AG08396 (cell line): Measurements from ENCODE around the gene ZFAND4.
"Not testable (repeated sequence)": the region's sequence is repeated elsewhere in the genome, so short reads cannot be mapped to it uniquely, and the experiment has no call there.

Source experiments
- DNase-seq: peaks from one replicate; pipeline ENCODE4 v3.0.0; 2012; ENCODE audit warnings: low spot score, mixed read lengths

ZFAND4 gene

DNA sequence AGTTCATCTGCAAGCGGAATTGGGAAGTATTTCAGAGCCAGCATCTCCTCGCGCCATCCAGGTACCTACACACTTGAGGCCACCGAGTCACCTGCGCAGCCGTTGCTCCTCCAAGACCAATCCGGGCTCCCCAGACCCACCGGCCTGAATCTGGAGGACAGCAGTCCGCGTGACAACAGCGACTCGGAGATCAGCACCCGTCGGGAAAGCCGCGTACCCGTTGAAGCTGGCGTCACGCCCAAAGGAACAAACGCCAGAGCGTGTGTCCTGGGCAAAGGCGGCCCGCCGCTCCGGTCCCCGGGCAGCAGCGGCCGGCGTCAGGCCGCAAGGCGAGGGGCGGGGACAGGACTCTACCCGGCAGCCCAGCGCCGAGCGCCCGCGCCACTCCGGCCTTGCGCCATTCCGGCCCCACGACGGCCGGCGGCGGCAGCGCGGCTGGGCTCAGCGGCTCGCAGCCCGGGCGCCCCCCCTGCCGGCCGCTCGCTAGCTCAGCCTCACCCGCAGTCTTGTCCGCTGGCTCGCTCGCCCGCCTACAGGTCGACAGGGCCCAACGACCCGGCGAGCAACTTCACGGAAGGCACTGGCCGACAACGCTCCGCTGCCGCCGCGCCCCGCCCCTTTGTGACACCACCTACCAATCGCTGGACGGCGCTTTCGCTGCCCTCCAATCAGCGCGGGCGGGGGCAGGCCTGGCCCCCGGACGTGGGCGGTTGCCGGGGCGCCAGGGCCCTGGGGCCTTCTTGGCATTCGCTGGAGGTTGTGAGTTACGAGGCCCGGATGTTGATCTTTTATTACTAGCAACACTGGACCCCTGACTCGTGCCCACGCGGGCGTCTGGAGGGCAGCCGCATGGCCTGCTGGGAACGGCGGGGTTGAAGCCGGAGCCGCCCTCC is at the start of gene ZFAND4:
Gene ZFAND4 (minus strand): TSS at position 592 of the 893 bp plus-strand sequence. CDS start 9,047 bp downstream, outside the sequence.
- peak; percentile 99 for DNase-seq

DNA sequence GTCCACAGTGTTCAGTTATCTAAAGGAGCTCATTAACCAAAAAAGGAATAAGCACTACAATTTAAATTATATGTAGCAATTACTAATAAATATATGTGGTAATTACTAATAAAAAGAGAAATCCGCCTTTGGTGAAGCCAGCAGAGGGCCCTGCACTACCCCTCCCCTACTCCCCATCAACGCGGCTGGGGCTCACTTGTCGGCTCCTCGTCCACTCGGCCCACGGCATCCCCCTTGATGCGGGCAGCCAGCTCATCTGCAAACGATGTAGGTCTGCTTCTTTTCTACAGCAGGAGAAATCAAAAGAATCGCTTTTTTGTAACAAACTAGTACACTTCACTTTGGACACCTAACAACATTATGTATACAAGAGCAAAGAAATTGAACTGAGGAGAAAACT is 48.9 kb upstream of the ZFAND4 start:
- not testable (repeated sequence) for DNase-seq

DNA sequence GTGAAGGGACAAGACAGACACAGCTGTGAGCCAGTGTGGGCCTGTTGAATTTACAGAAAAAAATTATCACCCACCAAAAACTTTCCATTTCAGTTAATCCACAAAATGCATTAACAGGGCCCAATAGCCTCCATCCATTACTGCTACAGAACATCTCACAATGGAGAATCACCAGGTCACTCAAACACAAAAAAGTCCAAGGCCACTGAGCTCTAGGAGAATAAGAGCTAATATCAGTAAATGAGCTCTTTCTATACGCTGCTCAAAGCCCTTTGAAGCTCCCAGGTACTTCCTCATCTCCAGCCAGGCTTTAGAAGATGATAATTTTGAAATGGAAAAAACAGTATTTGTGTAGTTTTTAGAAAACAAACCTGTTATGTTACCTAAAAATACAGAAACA is 45.1 kb upstream of the ZFAND4 start:
- not testable (repeated sequence) for DNase-seq

- DNase-seq: not testable (repeated sequence)
Measured at GRCh38 chr10:45717053-45717452, 44.5 kb upstream of the ZFAND4 start.

GRCh38 chr10:45711223-45711622 is 38.7 kb upstream of the ZFAND4 start:
- DNase-seq: not testable (repeated sequence)

GRCh38 chr10:45710200-45710796 is 37.7 kb upstream of the ZFAND4 start:
- not testable (repeated sequence) for DNase-seq

DNA sequence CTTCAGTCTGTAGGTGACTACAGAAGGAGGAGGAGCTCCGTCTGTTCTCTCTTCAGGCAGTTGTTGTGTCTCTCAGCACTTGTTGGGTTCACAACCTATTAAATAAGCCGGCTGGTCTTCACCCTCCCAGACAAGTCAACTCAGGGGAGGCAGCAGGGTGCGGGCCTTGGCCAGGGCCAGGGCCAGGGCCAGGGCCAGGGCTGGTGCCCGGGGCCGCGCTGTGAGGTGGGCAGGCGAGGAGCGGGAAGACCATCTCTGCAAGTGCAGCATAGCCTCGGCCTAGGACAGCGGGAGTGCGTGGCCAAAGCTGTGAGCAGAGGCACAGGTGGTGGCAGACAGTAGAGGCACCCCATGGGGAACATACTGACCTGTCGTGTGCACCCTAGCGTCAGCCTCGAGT is 5.9 kb upstream of the ZFAND4 start:
- not testable (repeated sequence) for DNase-seq

- DNase-seq: no peak
Measured at GRCh38 chr10:45675388-45675787, 2.8 kb upstream of the ZFAND4 start.

GRCh38 chr10:45673074-45673648 is 589 bp upstream of the ZFAND4 start:
- peak; percentile 14 for DNase-seq

- not testable (repeated sequence) for DNase-seq
Measured at GRCh38 chr10:45671300-45671699, 1.3 kb downstream of the ZFAND4 start.

GRCh38 chr10:45669897-45670296 is 2.7 kb downstream of the ZFAND4 start:
- not testable (repeated sequence) for DNase-seq

DNA sequence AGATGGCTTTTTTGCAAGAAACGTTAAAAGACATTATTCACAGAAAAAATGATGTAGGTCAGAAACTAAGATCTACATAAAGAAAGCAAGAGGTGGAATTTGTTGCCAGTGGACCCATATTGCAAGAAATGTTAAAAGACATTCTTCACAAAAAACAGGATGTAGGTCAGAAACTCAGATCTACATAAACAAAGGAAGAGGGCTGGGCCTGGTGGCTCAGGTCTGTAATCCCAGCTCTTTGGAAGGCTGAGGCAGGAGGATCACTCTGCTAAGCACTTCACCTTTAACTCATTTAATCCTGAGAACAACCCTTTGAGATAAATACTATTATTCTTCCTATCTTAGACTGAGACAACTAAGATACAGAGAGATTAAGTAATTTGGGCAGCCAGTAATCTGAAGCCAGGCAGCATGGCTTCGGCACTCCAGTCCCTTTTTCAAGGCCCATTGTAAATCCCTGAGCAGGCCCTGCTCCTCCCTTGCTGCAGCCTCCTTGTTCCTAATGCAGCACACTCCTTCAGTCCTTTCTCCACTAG is 11.6 kb downstream of the ZFAND4 start:
- no peak for DNase-seq

GRCh38 chr10:45657033-45657926 is 15.3 kb downstream of the ZFAND4 start:
- DNase-seq: no peak

DNA sequence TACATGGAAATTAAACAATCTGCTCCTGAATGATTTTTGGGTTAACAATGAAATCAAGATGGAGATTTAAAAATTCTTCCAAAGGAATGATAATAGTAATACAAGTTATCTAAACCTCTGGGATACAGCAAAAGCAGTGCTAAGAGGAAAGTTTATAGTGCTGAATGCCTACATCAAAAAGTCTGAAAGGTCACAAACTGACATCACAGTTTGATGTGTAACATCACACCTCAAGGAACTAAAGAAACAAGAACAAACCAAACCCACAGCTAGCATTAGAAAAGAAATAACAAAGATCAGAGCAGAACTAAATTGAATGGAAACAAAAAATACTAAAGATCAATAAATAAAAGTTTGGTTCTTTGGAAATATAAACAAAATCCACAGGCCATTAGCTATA is 17.4 kb downstream of the ZFAND4 start:
- no peak for DNase-seq

GRCh38 chr10:45654753-45655141 is 17.8 kb downstream of the ZFAND4 start:
- DNase-seq: not testable (repeated sequence)

- no peak for DNase-seq
Measured at GRCh38 chr10:45653454-45653853, 19.1 kb downstream of the ZFAND4 start.

DNA sequence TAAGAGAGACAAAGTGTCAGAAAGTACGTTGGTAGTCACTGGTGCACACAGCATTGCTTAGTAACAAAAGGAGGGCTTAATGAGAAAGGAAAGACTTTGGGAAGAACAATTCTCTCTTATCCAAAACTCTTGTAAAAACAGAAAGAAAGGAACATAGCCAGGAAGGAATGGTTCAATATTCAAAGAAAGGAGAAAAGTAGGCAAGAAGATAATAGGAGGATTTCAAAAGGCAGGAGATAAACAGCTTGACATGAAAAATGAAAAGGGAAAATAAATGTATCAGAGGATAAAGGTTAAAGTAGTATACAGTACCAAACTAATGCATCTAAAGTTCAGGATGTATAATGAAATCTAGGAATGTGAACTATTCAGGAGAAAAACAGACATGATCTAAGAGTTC is 20.1 kb downstream of the ZFAND4 start:
- DNase-seq: no peak

DNA sequence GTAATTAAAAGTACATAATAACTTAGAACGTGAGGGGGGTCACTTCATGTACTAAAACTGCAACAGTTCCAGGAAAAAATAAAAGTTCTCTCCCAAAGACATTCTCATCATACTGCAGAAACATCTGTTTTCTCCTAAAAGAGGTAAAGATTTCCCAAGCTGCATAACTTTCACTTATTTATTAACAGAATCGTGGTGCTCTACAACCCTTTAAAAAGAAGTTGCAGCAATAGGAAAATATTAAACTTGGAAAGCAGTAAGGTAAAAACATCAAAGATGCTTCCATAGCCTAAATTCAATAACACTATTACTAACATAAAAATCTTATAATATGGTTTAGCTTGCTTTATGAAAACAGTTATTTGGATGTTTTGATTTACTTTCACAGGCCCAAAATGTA is 23.3 kb downstream of the ZFAND4 start:
- DNase-seq: no peak

DNA sequence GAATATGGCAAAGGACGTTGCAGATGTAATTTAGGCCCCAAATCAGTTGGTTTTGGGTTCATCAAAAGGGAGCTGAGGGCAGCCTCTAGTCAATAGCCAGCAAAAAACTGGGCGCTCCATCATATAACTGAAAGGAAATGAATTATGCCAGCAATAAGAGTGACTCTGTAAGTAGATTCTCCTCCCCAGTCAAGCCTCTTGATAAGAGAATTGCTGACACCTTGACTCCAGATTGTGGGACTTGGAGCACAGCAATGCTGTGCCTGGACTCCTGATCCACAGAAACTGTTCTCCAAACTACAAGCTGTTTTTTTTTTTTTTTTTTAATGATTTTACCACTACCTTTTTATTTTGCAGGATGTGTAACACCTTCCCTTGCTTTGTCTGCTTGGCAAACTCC is 25.5 kb downstream of the ZFAND4 start:
- DNase-seq: no peak

DNA sequence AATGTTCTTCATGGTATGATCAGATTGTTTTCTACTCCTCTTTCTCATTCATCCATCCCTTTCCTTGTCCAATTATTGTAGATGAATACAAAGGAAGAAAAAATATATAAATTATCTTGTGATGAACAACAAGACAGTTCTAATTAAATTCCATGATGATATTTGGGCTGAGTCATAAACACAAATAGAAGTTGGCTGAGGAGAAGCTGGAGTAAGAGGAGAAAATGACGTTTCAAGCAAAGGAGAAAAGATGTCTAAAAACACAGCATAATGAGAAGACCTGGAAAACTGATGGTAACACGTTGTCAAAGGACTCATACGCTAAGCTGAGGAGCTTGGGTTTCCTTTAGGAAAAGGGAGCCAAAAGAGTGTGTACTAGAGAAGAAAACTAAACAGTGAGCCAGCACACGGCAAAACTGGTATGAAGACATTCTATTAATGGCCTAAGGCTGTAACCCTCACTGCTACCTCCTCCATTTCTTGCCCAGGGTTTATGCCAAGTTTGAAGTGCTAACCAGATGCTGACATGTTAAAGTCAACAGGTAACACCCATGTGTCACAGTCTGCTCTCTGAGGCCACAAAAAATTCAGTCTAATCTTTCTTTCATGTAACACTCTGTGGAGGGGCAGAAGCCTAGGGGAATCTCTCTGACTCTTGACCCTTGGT is 26.1 kb downstream of the ZFAND4 start:
- DNase-seq: no peak

- DNase-seq: no peak
Measured at GRCh38 chr10:45644527-45644926, 28.0 kb downstream of the ZFAND4 start.
